GM11168 (cell line): ENCODE measurements around the gene RASA4B.
"Not testable (repeated sequence)": the region's sequence is repeated elsewhere in the genome, so short reads cannot be mapped to it uniquely, and the experiment has no call there.

Experiments used
- in situ Hi-C: fragments of 300-500 bp; cut with MboI; formaldehyde crosslinking; loops from one replicate; pipeline ENCODE4 v1.12.0; 2022; ENCODE audit warnings: low sequenced_read_pairs; ENCODE audit not compliant: unreplicated experiment

The RASA4B gene

DNA sequence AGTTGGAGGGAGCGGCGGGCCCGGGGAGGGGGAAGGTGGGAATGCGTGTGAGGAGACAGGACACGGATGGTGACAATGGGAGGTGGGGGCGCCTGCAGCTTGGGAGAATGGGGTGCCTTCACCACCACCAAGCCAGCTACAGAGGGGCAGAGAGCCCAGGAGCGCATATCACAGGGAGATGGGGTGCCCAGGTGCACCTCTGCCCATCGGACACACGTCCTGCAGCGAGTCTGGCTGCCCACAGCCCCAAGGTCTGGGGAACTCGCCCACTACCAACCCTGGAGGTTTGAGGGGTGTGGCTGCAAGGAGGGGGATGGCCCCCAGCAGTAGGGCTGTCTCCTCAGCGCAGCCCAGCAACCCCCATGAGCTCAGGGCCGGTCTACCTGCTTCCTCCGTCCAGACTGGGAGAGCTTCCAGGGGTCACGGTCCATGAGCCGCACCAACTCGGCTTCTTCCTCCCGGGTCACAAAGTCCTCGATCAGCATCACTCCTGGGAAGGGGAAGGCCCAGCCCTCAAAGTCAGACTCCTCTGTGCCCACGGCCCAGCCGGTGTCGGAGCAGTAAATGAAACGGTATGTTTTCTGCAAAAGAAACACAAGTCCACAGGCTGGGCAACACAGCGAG, 58.2 kb downstream of the RASA4B start:
- in situ Hi-C loops, result no loop called here

DNA sequence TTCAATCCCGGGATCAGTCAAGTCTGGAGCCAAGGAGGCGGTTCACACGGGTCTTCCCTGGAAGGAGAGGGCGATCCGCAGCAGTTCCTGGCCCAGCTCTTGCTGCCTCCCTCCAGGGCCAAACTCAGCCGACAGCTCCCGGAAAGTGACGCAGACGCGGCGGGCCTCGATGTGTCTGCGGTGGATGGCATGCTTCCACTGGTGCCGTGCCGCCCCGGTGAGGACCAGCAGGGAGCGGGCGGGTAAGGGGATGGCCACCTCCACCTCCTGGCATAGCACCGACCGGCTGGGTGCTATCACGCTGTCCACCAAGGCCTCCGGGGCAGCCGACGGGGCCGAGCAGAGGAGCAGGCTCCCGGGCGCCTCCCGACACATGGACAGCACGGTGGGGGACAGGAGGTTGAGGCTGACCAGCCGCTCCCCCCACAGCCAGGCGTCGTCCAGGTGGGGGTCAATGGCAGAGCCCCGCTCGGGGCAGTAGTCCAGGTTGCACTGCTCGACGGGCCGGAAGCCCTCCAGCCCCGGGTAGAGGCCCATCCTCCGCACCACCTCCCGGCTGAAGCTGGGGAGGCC, 60.1 kb downstream of the RASA4B start:
- in situ Hi-C loops, result no loop called here

DNA sequence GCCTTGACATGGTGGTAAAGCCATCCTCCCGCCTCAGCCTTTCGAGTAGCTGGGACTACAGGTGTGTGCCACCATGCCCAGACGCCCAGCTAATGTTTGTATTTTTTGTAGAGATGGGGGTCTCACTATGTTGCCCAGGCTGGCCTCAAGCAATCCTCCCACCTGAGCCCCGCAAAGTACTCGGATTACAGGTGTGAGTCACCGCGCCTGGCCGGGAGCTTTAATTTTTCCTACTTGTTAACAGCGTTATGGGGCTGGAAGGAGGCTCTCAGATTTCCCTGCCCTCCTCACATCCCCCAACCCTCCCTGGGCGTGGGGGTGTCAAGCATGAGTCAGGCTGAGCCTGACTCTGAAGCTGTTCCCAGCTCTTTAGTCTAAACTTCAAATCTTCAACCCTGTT, 61.2 kb downstream of the RASA4B start:
- in situ Hi-C loops, result no loop called here

DNA sequence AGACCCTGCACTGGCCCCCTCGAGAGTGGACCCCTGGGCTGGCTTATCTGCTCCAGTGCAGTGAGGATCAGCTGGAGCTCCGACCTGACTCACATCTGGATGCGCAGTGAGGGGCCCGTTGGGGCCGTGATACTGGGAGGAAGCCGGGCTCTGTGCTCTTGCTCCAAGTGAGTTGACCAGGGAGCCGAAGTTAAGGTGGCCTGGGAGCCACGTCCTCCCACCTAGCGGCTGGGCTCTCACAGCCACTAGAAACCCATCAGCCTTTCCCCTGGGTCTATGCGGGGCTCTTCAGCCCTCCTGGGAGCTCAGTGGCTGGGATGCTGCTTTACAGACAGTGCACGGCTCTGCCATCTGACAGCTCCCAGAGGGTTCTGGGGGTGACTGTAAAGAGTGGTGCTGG, 62.0 kb downstream of the RASA4B start:
- in situ Hi-C loops, result no loop called here

DNA sequence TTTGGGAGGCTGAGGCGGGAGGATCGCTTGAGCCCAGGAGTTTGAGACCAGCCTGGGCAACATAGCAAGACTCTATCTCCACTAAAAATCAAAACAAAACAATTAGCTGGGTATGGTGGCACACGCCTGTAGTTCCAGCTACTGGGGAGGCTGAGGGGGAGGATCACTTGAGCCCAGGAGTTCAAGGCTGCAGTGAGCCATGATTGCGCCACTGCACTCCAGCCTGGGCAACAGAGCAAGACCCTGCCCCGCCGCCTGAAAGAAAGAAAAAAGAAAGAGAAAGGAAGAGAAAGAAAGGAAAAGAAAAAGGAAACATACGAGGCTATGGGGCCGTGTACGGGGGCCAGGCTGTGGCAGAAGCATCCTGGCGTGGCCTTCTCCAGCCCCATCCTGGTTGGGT, 62.6 kb downstream of the RASA4B start:
- in situ Hi-C loops, result not testable (repeated sequence)

DNA sequence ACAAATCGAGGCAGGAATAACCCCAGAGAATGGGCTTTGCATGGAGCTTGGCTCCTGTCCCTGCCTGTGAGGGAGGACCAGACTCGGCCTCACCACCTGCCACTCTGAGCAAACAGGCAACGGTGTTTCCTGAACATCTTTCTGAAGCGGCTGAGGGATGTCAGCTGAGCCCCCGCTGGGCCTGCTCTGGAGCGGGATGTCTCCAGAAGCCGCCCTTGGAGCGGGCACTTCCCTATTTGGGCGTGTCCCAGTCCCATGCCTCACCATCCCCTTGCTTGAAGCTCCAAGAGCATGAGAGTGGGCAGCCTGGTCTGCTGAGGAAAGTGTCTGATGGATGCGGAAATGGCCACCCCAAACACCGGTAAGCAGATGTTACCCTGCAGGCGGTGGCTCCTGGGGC, 63.1 kb downstream of the RASA4B start:
- in situ Hi-C loops, result no loop called here

DNA sequence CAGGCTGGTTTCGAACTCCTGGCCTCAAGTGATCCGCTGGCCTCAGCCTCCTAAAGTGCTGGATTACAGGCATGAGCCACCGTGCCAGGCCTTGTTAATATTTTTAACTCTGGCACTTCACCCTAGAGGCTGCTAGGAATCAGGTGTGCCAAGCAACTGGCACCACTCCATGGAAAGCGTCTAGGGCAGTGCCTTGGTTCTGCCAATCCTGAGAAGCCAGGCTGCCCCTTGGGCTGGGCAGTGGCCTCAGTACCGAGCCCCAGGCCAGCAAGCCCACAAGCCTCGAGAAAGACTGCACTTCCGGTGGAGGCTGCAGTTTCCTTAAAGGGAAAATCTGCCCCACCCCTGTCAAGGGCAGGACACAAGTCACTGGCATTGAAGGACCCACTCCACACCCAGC, 64.3 kb downstream of the RASA4B start:
- in situ Hi-C loops, result no loop called here

DNA sequence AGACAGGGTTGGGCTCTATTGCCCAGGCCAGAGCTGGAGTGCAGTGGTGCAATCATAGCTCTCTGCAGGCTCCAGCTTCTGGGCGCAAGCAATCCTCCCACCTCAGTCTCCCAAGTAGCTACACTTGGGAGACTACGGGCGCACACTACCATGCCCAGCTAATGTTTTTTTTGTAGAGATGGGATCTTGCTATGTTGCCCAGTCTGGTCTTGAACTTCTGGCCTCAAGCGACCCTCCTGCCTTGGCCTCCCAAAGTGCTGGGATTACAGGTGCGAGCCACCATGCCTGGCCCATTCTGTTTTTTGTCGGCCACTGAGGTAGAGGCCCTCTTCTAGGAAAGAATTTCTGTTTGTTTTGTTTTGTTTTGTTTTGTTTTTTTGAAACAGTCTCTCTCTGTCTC, 65.1 kb downstream of the RASA4B start:
- in situ Hi-C loops, result no loop called here

DNA sequence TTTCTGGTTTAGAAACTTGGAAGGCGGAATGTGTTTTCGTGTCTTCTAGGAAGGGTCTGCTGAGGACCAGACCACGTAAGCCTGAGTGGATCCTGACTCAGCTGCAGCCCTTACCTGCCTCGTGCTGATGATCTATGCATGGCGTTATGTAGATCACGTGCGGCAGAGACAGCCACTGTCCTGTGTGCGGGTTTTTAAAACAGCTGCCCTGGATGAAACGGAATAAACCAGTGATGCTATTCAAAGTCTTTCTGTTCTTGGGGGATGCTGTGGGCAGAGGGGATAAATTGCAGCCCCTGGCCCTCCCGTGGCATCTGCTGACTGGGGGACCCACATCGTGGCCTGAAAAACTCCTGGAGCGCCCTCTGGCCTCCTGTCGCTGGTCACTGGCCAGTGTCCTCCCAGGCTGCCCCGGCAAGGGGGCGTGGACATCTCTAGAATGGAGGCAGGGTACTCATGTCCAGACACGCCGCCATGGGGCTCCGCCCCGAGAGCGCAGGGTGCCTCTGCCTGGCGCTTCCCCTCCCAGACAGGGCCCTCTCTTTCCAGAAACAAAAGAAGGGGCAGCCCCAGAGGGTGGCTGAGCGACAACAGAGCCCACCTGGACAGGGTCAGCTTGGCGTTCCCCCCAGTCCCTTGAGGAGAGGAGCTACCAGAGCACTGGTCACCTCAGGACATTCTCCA, 66.1 kb downstream of the RASA4B start:
- in situ Hi-C loops, result no loop called here

DNA sequence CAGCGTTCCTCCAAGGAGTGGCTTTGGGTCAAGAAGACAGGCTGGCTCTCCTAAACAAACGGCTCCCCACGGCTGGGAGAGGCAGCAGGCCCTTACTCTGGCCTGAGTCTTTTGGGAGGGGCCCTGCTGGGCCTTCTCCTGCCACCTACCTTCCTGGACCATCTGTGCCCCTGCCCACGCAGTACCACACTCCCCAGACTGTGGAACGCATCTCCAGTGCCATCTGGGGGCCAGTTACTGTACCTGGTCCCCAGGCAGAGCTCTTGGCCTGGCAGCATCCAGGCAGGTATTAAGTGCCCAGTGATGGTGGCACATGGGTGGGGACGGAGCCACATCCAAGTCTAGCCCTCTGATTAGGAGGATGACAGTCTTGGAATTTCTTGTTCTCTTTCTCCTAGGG, 67.3 kb downstream of the RASA4B start:
- in situ Hi-C loops, result no loop called here

DNA sequence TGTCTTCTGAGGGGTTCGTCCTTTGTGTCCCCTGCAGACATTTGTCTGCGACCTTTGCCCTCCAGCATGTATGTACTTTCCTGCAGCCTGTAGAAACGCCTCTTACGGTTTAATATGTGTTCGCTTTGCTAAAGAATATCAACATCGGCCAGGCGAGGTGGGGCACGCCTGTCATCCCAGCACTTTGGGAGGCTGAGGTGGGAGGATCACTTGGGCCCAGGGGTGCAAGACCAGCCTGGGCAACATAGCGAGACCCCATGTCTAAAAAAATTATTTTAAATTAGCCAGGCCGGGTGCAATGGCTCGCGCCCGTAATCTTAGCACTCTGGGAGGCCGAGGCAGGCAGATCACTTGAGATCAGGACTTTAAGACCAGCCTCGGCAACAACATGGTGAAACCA, 68.4 kb downstream of the RASA4B start:
- in situ Hi-C loops, result no loop called here

DNA sequence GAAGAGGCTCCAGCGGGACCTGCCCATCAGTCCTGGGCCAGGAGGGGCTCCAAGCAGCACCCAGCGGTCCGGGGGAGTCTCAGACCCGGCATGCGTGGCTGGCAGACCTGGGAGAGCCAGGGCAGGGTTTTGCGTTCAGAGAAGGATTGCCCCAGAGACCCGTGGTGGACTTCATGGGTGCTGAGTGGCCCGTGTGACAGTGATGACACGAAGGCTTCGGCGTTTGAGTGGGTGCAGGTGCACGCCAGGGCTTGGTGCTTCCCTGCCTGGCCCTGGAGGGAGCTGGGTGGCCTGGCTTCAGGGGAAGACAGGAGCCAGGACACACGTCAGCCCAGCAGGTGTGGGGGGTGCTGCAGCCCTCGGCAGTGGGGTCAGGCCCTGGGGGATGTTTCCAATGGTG, 70.3 kb downstream of the RASA4B start:
- in situ Hi-C loops, result no loop called here

DNA sequence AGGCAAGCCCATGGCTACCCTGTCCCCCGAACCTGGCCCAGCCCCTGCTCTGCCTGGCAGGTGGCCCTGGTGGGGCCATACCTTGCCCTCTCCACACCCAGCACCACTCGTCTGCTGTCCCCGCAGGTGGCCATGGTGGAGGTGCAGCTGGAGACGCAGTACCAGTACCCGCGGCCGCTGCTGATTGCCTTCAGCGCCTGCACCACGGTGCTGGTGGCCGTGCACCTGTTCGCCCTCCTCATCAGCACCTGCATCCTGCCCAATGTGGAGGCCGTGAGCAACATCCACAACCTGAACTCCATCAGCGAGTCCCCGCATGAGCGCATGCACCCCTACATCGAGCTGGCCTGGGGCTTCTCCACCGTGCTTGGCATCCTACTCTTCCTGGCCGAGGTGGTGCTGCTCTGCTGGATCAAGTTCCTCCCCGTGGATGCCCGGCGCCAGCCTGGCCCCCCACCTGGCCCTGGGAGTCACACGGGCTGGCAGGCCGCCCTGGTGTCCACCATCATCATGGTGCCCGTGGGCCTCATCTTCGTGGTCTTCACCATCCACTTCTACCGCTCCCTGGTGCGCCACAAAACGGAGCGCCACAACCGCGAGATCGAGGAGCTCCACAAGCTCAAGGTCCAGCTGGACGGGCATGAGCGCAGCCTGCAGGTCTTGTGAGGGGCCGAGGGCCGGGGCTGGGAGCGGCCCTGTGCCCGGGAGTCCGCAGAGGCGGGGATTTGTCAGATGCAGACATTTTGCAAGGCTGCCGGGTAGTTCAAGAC, 71.0 kb downstream of the RASA4B start:
- in situ Hi-C loops, result no loop called here

DNA sequence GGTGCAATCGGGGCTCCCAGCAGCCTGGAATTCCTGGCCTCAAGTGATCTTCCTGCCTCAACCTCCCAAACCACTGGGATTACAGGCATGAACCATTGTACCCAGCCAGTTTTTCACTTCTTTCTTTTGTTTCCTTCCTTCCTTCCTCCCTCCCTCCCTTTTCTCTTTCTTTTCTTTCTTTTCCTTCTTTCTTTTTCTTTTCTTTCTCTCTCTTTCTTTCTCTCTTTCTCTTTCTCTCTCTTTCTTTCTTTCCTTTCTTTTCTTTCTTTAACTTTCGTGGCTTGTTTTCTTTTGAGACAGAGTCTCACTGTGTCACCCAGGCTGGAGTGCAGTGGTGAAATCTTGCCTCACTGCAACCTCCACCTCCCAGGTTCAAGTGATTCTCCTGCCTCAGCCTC, 71.9 kb downstream of the RASA4B start:
- in situ Hi-C loops, result no loop called here

DNA sequence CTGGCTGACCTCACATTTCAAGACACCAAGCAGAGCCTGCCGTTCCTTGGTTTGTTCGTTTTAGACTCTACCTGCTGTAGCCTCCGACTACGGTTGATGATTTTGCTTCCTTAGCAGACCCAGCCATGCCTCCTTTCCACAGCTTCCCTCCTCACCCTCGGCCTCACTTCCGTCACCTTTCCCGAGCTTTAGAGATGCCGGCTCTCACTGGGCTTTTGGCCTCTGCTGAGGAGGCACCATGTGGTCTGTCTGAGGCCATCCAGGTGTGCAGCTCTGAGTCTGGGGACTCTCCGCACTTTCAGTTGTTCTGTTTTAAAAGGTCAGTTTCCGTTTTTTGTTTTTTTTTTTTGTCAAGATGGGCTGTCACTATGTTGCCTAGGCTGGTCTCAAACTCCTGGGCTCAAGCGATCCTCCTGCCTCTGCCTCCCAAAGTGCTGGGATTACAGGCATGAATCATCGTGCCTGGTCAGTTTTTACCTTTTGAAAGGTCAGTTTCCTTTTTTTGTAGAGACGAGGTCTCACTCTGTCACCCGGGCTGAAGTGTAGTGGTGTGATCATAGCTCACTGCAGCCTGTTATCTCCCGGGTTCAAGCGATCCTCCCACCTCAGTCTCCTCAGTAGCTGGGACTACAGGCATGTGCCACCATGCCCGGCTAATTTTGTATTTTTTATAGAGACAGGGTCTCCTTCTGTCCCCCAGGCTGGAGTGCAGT, 72.5 kb downstream of the RASA4B start:
- in situ Hi-C loops, result no loop called here

DNA sequence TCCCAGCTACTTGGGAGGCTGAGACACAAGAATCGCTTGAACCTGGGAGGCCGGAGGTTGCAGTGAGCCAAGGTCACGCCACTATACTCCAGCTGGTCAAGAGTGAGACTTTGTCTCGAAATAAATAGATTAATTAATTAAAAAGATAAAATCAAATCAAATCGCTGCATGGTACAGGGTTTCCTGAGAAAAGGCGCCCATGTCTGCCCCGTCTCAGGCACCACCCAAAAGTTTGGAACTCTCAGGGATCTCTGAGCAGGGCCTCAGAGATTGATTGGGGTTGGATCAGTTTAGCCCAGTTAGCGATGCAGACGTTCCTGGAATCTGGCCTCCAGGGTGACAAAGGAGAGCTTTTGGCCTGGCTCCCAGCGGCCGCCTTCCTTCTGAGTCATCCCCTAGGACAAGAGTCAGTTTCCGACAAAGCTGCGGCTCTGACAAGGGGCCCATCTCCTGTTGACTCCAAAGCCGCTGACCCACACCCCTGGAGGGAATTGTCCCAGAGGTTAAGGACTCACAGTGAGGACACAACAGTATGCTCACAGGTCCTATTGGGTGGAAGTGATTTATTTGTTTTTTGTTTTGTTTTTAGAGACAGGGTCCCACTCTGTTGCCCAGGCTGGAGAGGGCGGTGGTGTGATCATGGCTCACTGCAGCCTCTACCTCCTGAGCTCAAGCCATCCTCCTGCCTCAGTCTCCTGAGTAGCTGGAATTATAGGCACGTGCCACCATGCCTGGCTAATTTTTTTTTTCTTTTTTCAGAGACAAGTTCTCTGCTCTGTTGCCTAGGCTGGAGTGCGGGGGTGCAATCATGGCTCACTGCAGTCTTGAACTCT, 77.4 kb downstream of the RASA4B start:
- in situ Hi-C loops, result no loop called here

DNA sequence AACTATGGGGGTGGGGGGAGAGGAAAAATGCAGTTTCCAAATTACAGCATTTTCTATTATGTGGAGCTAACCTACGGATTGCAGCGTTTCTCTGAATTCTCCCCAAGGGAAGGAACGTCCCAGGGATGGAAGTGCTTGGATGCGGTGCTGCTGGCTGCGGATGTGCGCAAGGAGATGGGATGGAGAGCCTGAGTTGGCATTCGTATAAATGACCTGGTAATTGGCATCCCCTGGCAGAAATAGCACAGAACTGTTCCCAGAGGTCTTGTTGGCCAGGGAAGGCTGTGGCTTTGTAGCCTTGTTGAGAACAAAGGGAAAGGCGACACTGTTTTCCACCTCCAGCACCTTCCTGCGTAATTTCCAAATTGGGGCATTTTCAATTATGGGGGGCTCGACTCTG, 81.5 kb downstream of the RASA4B start:
- in situ Hi-C loops, result no loop called here

DNA sequence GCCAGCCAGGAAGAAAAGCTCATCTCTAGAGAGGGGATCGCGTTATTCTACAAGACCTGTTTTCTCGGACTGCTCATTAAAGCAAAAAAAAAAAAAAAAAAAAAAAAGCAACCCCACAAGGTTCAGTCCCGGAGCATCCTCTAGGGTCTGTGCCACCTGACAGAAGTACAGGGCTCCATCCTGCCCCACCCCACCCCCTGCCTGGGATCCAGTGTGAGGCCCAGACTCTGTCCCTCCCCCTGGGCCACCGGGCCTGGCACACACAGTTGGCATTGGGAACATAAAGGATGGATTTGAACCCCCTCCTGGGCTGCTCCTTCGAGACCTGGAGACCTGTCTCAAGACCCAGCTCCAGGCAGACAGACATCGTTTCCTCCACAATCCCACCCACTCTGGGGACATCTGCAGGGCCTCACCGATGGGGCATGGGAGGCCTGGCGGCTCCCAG, 83.5 kb downstream of the RASA4B start:
- in situ Hi-C loops, result no loop called here

DNA sequence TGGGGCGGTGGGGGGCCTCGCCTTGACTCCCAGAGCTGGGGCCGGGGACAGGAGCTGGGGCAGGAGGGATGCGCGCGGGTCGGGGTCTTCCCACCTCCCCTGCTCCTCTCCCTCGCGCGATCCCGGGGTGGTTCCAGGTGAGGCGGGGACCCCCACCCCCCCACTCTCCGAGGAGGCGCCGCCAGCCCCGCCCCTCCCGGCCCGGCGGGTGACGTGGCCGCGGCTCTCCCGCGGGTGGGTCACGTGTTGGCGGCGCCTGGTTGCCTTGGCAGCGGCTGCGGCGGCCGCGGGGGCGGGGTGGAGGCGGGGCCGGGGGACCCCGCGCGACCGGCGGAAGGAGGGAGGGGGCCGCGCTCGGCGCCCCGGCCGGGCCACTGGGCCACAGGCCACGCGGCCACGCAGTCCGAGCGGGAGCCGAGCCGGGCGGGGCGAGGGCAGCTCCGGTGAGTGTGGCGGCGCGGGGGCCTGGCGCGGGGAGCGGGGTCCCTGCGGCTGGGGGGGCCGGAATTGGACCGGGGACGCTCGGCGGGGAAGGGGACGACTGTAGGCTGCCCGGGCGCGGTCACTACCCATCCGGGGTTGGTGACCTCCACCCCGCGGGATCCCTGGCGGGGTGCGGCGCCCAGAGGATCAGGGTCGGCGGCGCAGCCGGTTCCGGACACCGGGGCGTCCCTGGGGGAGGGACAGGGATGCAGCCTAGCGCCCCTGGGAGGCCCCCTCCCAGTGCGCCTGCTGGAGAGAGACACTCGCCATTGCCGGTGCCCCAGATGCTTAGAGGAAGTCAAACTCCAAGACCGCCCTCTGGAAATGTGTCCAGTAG, 84.1 kb downstream of the RASA4B start, which contains the start of gene ORAI2:
Gene ORAI2 (plus strand): TSS at position 357 of the 820 bp plus-strand sequence. CDS start 5,382 bp downstream, outside the sequence.
- in situ Hi-C loops, result no loop called here
